HG03175 (cell line): ENCODE results near the gene PSMB9.
"Not testable (repeated sequence)": the region's sequence is repeated elsewhere in the genome, so short reads cannot be mapped to it uniquely, and the experiment has no call there.

Experiments used
- ATAC-seq: cut with Tn5 transposase; IDR thresholded peaks from one replicate; pipeline ENCODE4 v1.9.1; 2021; ENCODE audit warnings: mild to moderate bottlenecking, moderate library complexity; ENCODE audit not compliant: unreplicated experiment

The PSMB9 gene

GRCh38 chr6:32853541-32854375, at the start of gene PSMB9, which contains the start of gene TAP1:
Gene PSMB9 (plus strand): TSS chr6:32854192. CDS start chr6:32854230, 38 bp downstream.
Gene TAP1 (minus strand): TSS chr6:32853704. CDS start chr6:32853636, 68 bp downstream.
- peak; percentile 82 for ATAC-seq

DNA sequence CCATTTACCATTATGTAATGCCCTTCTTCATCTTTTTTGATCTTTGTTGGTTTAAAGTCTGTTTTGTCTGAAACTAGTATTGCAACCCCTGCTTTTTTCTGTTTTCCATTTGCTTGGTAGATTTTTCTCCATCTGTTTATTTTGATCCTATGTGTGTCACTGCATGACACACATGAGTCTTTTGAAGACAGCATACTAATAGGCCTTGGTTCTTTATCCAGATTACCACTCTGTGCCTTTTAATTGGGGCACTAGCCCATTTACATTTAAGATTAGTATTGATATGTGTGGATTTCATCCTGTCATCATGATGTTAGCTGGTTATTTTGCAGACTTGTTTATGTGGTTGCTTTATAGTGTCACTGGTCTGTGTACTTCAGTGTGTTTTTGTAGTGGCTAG, 48.6 kb upstream of the PSMB9 start:
- ATAC-seq, result not testable (repeated sequence)

GRCh38 chr6:32807020-32807580, 46.9 kb upstream of the PSMB9 start:
- no peak for ATAC-seq

GRCh38 chr6:32809171-32809570, 44.8 kb upstream of the PSMB9 start:
- no peak for ATAC-seq

- no peak for ATAC-seq
These were observed 39.8 kb upstream of the PSMB9 start for GRCh38 chr6:32814145-32814544.

DNA sequence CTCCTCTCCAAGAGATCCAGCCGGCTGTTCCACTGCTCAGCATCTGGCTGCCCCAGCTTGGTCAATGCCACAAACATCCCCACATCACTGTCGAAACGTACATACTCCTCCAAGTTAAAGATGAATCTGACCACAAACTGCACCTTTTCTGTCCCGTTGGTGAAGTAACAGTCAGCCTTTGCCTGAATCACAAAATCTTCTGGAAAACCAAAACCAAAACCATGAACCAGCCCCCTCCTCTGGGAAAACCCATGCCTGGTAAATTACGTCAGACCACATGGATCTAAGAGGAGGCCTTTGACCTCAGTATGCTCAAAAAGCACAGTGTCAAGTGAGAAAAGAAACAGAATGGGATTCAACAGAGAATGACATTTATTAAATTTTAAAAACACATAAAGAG, 38.9 kb upstream of the PSMB9 start:
- no peak for ATAC-seq

DNA sequence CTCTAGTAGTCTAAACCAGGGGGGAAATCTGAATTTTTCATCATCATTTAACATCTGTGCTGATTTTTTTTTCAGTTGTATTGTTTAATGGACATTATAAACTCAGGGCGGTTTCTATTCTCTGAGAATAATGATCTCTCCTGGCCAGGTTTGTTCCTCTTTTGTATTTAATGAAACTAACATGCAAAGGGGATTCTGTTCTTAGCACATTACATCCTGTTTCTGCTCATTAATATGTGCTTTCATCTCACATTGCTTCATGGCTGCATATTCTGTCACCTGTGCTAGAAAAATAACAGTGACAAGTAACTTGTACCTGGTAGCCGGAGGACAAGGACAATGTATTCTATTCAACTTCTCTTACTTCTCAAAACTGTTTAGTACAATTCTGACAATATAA, 38.0 kb upstream of the PSMB9 start:
- peak; percentile 56 for ATAC-seq

DNA sequence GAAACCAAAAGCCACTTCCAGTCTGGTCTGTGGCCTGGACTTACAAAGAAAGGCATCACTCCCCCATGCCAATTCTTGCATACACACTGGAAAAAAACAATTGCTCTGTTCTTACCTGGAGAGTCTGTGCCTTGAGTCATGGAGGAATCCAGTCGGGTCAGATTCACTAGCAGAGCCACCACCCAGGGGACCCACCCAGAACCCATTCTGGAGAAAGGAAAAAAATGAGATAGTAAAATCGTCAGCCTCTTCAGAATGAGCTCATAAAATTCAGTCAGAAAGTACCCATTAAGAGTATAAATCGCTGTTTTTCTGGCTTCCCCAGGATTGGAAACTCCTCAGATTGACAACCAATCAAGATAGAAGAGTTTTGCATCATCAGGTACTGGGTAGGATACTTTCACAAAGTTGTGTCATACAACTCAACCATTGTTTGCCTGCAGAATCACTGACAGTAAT, 37.2 kb upstream of the PSMB9 start, which contains the start of gene HLA-DOB:
HLA-DOB (minus strand) TSS at position 257 of the 459 bp plus-strand sequence; CDS start at position 206, 51 bp downstream.
- peak; percentile 29 for ATAC-seq

- ATAC-seq, result no peak
These were observed 35.1 kb upstream of the PSMB9 start for GRCh38 chr6:32818867-32819266.

GRCh38 chr6:32819729-32820128, 34.3 kb upstream of the PSMB9 start:
- no peak for ATAC-seq

DNA sequence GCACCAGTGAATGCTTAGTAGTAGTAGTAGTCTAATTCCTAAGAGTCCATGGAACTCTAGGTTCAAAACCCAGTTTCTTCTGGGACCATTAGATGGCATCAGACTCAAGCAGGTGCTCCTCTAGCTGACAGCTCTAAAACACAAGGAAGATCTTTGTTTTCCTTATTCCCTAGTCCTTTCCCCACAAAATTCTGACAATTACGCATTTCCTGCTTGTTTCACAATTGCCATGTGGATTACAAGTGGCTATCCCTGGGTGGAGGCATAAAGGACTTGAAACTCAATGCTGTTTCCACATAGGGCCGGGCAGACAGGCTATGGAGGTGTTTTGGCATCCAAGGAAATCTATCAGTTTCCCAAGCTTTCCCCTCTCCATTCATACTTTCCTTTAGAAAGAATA, 28.0 kb upstream of the PSMB9 start:
- no peak for ATAC-seq

GRCh38 chr6:32827025-32827424, 27.0 kb upstream of the PSMB9 start:
- no peak for ATAC-seq

DNA sequence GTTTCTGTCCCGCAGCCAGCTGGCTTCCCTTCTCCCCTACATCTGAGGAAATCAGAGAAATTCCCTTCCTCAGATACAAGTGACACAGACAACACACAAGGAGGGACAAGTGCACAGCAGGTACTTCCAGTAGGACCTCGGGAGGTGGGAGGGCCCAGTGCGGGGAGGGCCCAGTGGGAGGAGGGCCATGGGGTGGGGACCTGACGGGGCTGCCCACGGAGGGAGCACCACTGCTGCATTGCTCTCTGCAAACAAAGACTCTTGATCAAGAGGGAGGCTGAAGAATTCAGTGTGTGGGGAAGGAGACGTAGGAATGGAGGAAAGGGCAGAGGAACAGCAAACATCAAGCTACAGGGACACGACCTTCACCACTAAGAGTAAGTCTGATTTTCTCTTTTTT, 24.5 kb upstream of the PSMB9 start:
- ATAC-seq, result no peak

- ATAC-seq, result no peak
These were observed 24.0 kb upstream of the PSMB9 start for GRCh38 chr6:32830017-32830416.

GRCh38 chr6:32830936-32831335, 23.1 kb upstream of the PSMB9 start:
- ATAC-seq, result no peak

GRCh38 chr6:32832535-32832934, 21.5 kb upstream of the PSMB9 start:
- no peak for ATAC-seq

- ATAC-seq, result no peak
These were observed 20.3 kb upstream of the PSMB9 start for GRCh38 chr6:32833664-32834063.

DNA sequence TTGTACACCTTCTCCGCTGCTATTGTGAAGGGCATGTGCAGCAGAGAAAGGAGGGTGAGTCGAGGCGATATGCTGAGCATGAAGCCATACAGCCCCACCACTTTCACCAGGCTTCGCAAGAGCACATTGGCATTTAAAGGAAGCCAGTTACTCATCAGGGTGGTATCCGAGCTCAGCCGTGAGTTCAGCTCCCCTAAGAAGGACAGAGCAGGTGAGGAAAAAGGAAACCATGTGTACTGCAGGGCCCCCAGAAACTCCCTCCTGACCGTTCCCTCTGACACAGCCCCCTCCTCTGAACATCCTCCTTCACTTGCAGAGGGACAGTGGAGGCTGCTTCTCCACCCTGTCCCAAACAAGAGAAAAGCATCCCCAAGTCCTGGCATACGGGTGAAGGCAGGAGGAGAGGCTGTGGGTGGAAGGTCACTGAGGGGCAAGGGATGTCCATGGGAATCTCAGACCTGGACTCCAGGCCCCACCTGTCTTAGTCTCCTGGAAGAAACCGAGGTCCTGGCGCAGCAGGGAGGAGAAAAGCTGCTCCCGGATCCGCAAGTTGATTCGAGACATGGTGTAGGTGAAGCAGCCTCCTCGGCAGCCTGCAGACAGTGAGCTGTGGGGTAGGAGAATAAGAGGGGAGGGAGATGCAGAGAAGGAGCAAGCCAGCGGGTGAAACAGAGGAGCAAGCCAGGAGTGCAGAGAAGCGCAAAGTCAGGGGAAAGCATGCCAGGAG, 18.7 kb upstream of the PSMB9 start:
- ATAC-seq, result no peak

DNA sequence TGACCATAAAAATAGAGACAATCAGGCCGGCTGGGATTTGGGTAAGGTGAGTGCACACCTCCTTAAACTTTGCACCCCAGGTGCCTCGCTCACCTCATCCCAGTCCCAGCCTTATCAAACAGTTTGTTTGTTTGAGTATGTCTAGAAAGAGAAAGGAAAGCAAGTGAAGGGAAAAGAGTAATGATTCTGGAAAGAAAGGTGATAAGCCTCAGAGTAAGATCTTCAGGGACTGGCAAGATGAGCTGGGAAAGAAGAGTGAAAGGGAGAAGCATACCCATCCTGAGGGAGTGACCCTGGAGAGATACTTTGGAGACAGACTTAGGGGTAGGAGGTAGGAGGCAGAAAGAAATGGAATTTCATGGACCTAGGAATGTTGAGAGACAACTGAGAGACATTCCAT, 17.1 kb upstream of the PSMB9 start:
- no peak for ATAC-seq

DNA sequence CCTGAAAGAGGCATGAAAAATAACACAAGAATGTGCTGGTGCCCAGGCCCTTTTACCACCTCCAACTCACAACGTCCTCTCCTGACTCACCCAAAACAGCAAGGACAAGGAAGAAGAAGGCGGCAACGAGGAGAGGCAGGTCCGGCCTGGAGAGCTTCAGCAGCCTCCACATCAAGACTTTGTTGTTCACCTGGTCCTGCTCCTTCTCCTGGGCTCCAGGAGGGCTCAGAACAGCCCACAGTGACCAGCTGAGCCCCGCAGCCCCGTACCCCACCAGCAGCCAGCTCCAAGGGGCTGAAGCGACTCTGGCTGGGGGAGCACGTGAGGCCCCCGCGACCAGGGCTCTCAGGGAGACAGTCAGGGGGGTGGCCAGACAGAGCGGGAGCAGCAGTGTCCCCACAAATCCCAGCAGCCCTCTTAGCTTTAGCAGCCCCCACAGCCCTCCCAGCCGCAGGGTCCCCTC, 16.3 kb upstream of the PSMB9 start:
- no peak for ATAC-seq
